HCT116 (cell line): ENCODE data around the gene RIT2. TPM values are rescaled to one million over a fixed set of nuclear protein-coding genes. Genes with fewer than 3 reads are reported as not detected.

Experiments
- ATAC-seq: fragments of 200-7000 bp; cut with Tn5 transposase; 2 replicates; pipeline ENCODE4 v1.9.1; 2020; ENCODE audit warnings: mild to moderate bottlenecking, moderate library complexity
- BruUV-seq: library from RNA; stranded (reverse); fragments of 400-500 nt; replicated peaks from 2 replicates; lab custom pipeline; 2021; lab: Mats Ljungman, UMichigan
- CTCF ChIA-PET: fragments of 300-600 bp; sonication (Branson Sonifier 250); formaldehyde crosslinking; loops from one replicate; lab custom pipeline; 2021; ENCODE audit warnings: antibody characterized with exemption; lab: Charles Lee
- POLR2A ChIA-PET: fragments of 300-600, 350-600 bp; sonication (Branson Sonifier 250); formaldehyde crosslinking; loops from one replicate; lab custom pipeline; 2021; ENCODE audit warnings: antibody characterized with exemption; lab: Charles Lee
- RAD21 ChIA-PET, 2 experiments: fragments of 300-600 bp; sonication (Branson Sonifier 250); formaldehyde crosslinking; loops; one replicate each; lab custom pipeline; 2023; ENCODE audit warnings: low total read pairs in 2 of 2; ENCODE audit not compliant: uncharacterized antibody in 2 of 2, unreplicated experiment in 2 of 2, low non-redundant PET in 1 of 2; lab: Charles Lee
- DNase-seq: peaks from one replicate; pipeline ENCODE4 v3.0.0-alpha.2; 2010; ENCODE audit warnings: low read depth, low spot score
- H2AFZ ChIP-seq: fragments of 200-600 bp; shearing (Covaris generic), sonication (generic); 2 replicates; pipeline ENCODE4 v1.6.1; 2017; ENCODE audit warnings: low read depth, mixed run types, mixed read lengths, antibody characterized with exemption, low read length; ENCODE audit not compliant: poor library complexity, severe bottlenecking
- H3K27ac ChIP-seq: 2 replicates; pipeline ENCODE4 v1.5.1; 2012; ENCODE audit warnings: low read depth, low read length
- H3K27me3 ChIP-seq: fragments of 200-600 bp; sonication (generic); 2 replicates; pipeline ENCODE4 v1.6.1; 2016; ENCODE audit warnings: mixed run types, low read length, mixed read lengths; ENCODE audit not compliant: insufficient read depth
- H3K36me3 ChIP-seq, 2 experiments: fragments of 200-500 bp in 1 of 2; fragments of 200-600 bp in 1 of 2; sonication (Bioruptor generic) in 1 of 2; sonication (generic) in 1 of 2; 2 replicates each; pipeline versions ENCODE4 v1.5.1 to v1.6.1; 2014 to 2016; ENCODE audit warnings: low read length in 2 of 2, inconsistent platforms in 1 of 2, mixed read lengths in 1 of 2, mixed run types in 1 of 2; ENCODE audit not compliant: insufficient read depth in 2 of 2, control insufficient read depth in 1 of 2
- H3K4me1 ChIP-seq, 2 experiments: fragments of 200-600 bp in 1 of 2; sonication (generic) in 1 of 2; 2 replicates each; pipeline versions ENCODE4 v1.5.1 to v1.6.1; 2012 to 2017; ENCODE audit warnings: low read length in 2 of 2, inconsistent platforms in 1 of 2, mild to moderate bottlenecking in 1 of 2, mixed read lengths in 1 of 2, mixed run types in 1 of 2, moderate library complexity in 1 of 2; ENCODE audit not compliant: insufficient read depth in 2 of 2, control insufficient read depth in 1 of 2
- H3K4me2 ChIP-seq: fragments of 200-600 bp; sonication (generic); 2 replicates; pipeline ENCODE4 v1.6.1; 2017; ENCODE audit warnings: mixed run types, low read length, mixed read lengths
- H3K4me3 ChIP-seq, 2 experiments: fragments of 200-600 bp in 1 of 2; sonication (generic) in 1 of 2; replicated peaks in 1 of 2; 2 replicates each; pipeline ENCODE4 v1.5.1; 2011 to 2016; ENCODE audit warnings: low read length in 2 of 2, control low read depth in 1 of 2, low read depth in 1 of 2, mild to moderate bottlenecking in 1 of 2, mixed read lengths in 1 of 2, mixed run types in 1 of 2
- H3K79me2 ChIP-seq: fragments of 200-600 bp; sonication (generic); 2 replicates; pipeline ENCODE4 v1.6.1; 2017; ENCODE audit warnings: mild to moderate bottlenecking, mixed run types, low read length, moderate library complexity, mixed read lengths; ENCODE audit not compliant: insufficient read depth
- H3K9ac ChIP-seq: fragments of 200-600 bp; sonication (generic); 2 replicates; pipeline ENCODE4 v1.6.1; 2016; ENCODE audit warnings: low read length, mixed read lengths
- H3K9me2 ChIP-seq: fragments of 200-600 bp; sonication (generic), shearing (Covaris generic); 2 replicates; pipeline ENCODE4 v1.6.1; 2017; ENCODE audit warnings: mixed run types, mild to moderate bottlenecking, moderate library complexity; ENCODE audit not compliant: insufficient read depth
- H3K9me3 ChIP-seq, 2 experiments: fragments of 200-500 bp in 1 of 2; fragments of 200-600 bp in 1 of 2; sonication (Bioruptor generic) in 1 of 2; sonication (generic) in 1 of 2; 2 replicates each; pipeline ENCODE4 v1.6.1; 2014 to 2017; ENCODE audit warnings: low read length in 2 of 2, mixed read lengths in 2 of 2, inconsistent platforms in 1 of 2, low read depth in 1 of 2, mild to moderate bottlenecking in 1 of 2, mixed run types in 1 of 2, moderate library complexity in 1 of 2; ENCODE audit not compliant: control insufficient read depth in 1 of 2, insufficient read depth in 1 of 2
- H4K20me1 ChIP-seq: fragments of 200-600 bp; sonication (generic), shearing (Covaris generic); 2 replicates; pipeline ENCODE4 v1.6.1; 2017; ENCODE audit warnings: mixed run types, mild to moderate bottlenecking, moderate library complexity; ENCODE audit not compliant: insufficient read depth
- ATF3 ChIP-seq: IDR thresholded peaks from 2 replicates; pipeline ENCODE4 v1.6.1; 2012
- CBX3 ChIP-seq: IDR thresholded peaks from 2 replicates; pipeline ENCODE4 v1.6.1; 2012; ENCODE audit warnings: low read depth
- CEBPB ChIP-seq: IDR thresholded peaks from 2 replicates; pipeline ENCODE4 v1.6.1; 2012; ENCODE audit warnings: low read depth
- EGR1 ChIP-seq: IDR thresholded peaks from 2 replicates; pipeline ENCODE4 v1.6.1; 2012; ENCODE audit warnings: low read depth
- ELF1 ChIP-seq: IDR thresholded peaks from 2 replicates; pipeline ENCODE4 v1.6.1; 2012; ENCODE audit warnings: low read depth, borderline replicate concordance
- EZH2 ChIP-seq: fragments of 200-600 bp; sonication (generic); IDR thresholded peaks from 2 replicates; pipeline ENCODE4 v1.6.1; 2017; ENCODE audit warnings: antibody characterized with exemption, mixed run types
- EZH2phosphoT487 ChIP-seq: fragments of 200-600 bp; IDR thresholded peaks from 2 replicates; pipeline ENCODE4 v1.6.1; 2018; ENCODE audit warnings: antibody characterized with exemption, borderline replicate concordance
- FOSL1 ChIP-seq: IDR thresholded peaks from 2 replicates; pipeline ENCODE4 v1.6.1; 2012; ENCODE audit warnings: low read depth
- JUND ChIP-seq: IDR thresholded peaks from 2 replicates; pipeline ENCODE4 v1.6.1; 2012
- MAX ChIP-seq: IDR thresholded peaks from 2 replicates; pipeline ENCODE4 v1.6.1; 2012
- POLR2A ChIP-seq: IDR thresholded peaks from 2 replicates; pipeline ENCODE4 v1.7.0; 2011; ENCODE audit warnings: borderline replicate concordance; ENCODE audit not compliant: insufficient read depth, insufficient read length; ENCODE audit errors: extremely low read depth
- POLR2AphosphoS5 ChIP-seq: IDR thresholded peaks from 2 replicates; pipeline ENCODE4 v1.6.1; 2011; ENCODE audit warnings: mild to moderate bottlenecking, low read depth, low read length, moderate library complexity
- RAD21 ChIP-seq: IDR thresholded peaks from 2 replicates; pipeline ENCODE4 v1.6.1; 2012; ENCODE audit warnings: low read depth, mild to moderate bottlenecking
- REST ChIP-seq: IDR thresholded peaks from 2 replicates; pipeline ENCODE4 v1.6.1; 2012; ENCODE audit warnings: low read depth
- SIN3A ChIP-seq: IDR thresholded peaks from 2 replicates; pipeline ENCODE4 v1.6.1; 2012; ENCODE audit warnings: low read depth
- SP1 ChIP-seq: IDR thresholded peaks from 2 replicates; pipeline ENCODE4 v1.6.1; 2012; ENCODE audit warnings: low read depth
- SRF ChIP-seq: IDR thresholded peaks from 2 replicates; pipeline ENCODE4 v1.6.1; 2012; ENCODE audit warnings: low read depth
- TCF7L2 ChIP-seq: IDR thresholded peaks from 2 replicates; pipeline ENCODE4 v1.7.0; 2011; ENCODE audit warnings: borderline replicate concordance, inconsistent platforms; ENCODE audit not compliant: insufficient read depth, insufficient read length; ENCODE audit errors: extremely low read depth
- YY1 ChIP-seq: IDR thresholded peaks from 2 replicates; pipeline ENCODE4 v1.6.1; 2011; ENCODE audit warnings: low read length, low read depth, moderate library complexity, mild to moderate bottlenecking; ENCODE audit not compliant: insufficient replicate concordance; ENCODE audit errors: extremely low read depth
- ZFX ChIP-seq: fragments of 450-650 bp; IDR thresholded peaks from 2 replicates; pipeline ENCODE4 v1.6.1; 2017
- intact Hi-C: fragments of 100-400 bp; cut with micrococcal nuclease; formaldehyde crosslinking; loops from 2 replicates; pipeline ENCODE4 v1.10.0; 2022
- total RNA-seq: library from RNA; stranded (reverse); gene quantifications from one replicate; pipeline ENCODE4 v1.2.1, GENCODE V29; 2021; ENCODE audit not compliant: unreplicated experiment

Gene RIT2
- total RNA-seq, 1 experiment from 2014 or later: not detected

GRCh38 chr18:43160509-43160908, 45.0 kb upstream of the RIT2 start:
- no peaks in the 10 kb centered on the region for H4K20me1 ChIP-seq
- ChIA-PET POLR2A (no interaction called here), CTCF (no interaction called here), RAD21 (no interaction called here)
- no peak for TF ChIP-seq MAX
- TF ChIP-seq SP1: no peak
- no peaks in the 10 kb centered on the region for H3K79me2 ChIP-seq
- no peaks in the 10 kb centered on the region for H3K4me1 ChIP-seq
- no peak overlapping the region for H3K27ac ChIP-seq
- BruUV-seq: no TSS peak
- ATAC-seq (no peak), DNase-seq (no peak)
- peaks cover 6 to 32% of the 10 kb centered on the region in 2 experiments; a peak in 2 of 4 replicates for H3K9me3 ChIP-seq
- H3K36me3 ChIP-seq: no peaks in the 10 kb centered on the region
- H3K4me2 ChIP-seq: no peak overlapping the region
- no peak overlapping the region for H3K4me3 ChIP-seq
- H2AFZ ChIP-seq: no peak overlapping the region
- intact Hi-C loops: no loop called here
- H3K27me3 ChIP-seq: no peaks in the 10 kb centered on the region
- H3K9me2 ChIP-seq: no peaks in the 10 kb centered on the region
- no peak overlapping the region for H3K9ac ChIP-seq

GRCh38 chr18:43159926-43160325, 44.4 kb upstream of the RIT2 start:
- no peaks in the 10 kb centered on the region for H3K36me3 ChIP-seq
- H3K4me3 ChIP-seq: no peak overlapping the region
- no peaks in the 10 kb centered on the region for H3K27me3 ChIP-seq
- H3K9ac ChIP-seq: no peak overlapping the region
- BruUV-seq: no TSS peak
- no peak for DNase-seq
- POLR2A ChIA-PET: no interaction called here
- no peak for ATAC-seq
- no peaks in the 10 kb centered on the region for H4K20me1 ChIP-seq
- RAD21 ChIA-PET: no interaction called here
- no peaks in the 10 kb centered on the region for H3K4me1 ChIP-seq
- no peak overlapping the region for H3K4me2 ChIP-seq
- CTCF ChIA-PET: no interaction called here
- no peaks in the 10 kb centered on the region for H3K9me2 ChIP-seq
- intact Hi-C loops: no loop called here
- TF ChIP-seq TCF7L2: no peak
- TF ChIP-seq RAD21: no peak
- no peak for TF ChIP-seq JUND
- TF ChIP-seq YY1: no peak
- no peak for TF ChIP-seq SIN3A
- TF ChIP-seq ELF1: no peak
- TF ChIP-seq CBX3: no peak
- no peak for TF ChIP-seq EZH2phosphoT487
- TF ChIP-seq FOSL1: no peak
- no peak for TF ChIP-seq CEBPB
- no peak for TF ChIP-seq ZFX
- no peak for TF ChIP-seq POLR2A
- TF ChIP-seq EZH2: no peak
- no peak for TF ChIP-seq REST
- no peak for TF ChIP-seq POLR2AphosphoS5
- no peak for TF ChIP-seq SRF
- no peak for TF ChIP-seq EGR1
- no peak for TF ChIP-seq MAX
- TF ChIP-seq ATF3: no peak
- no peak overlapping the region for H2AFZ ChIP-seq
- H3K27ac ChIP-seq: no peak overlapping the region
- H3K9me3 ChIP-seq: peaks cover 7 to 29% of the 10 kb centered on the region in 2 experiments; a peak in 2 of 4 replicates
- H3K79me2 ChIP-seq: no peaks in the 10 kb centered on the region
